GM12878 (cell line): ENCODE measurements around the gene TBC1D1.

ENCODE experiments used
- FOXM1 ChIP-seq: IDR thresholded peaks from 2 replicates; pipeline ENCODE4 v1.6.1; 2012; ENCODE audit warnings: low read depth, mild to moderate bottlenecking, inconsistent platforms, low read length, moderate library complexity
- JUND ChIP-seq: IDR thresholded peaks from 2 replicates; pipeline ENCODE4 v1.6.1; 2012; ENCODE audit warnings: low read depth, mild to moderate bottlenecking, low read length, improper control_type of control experiment, moderate library complexity
- POLR2AphosphoS2 ChIP-seq: IDR thresholded peaks from 2 replicates; pipeline ENCODE4 v1.6.1; 2011; ENCODE audit warnings: low read depth, mild to moderate bottlenecking, low read length, improper control_type of control experiment, moderate library complexity
- SP1 ChIP-seq: IDR thresholded peaks from one replicate; pipeline ENCODE4 v1.6.1; 2011; ENCODE audit warnings: low read depth, low read length
- TF ChIP-seq, protein P1 (sequence below), 3 experiments: IDR thresholded peaks in 2 of 3; conservative IDR thresholded peaks in 1 of 3; 2 replicates each; pipeline ENCODE4 v1.5.1; 2011; ENCODE audit warnings: low read depth in 3 of 3, low read length in 3 of 3, mild to moderate bottlenecking in 3 of 3, control low read depth in 2 of 3, moderate library complexity in 2 of 3, inconsistent platforms in 1 of 3, mixed read lengths in 1 of 3; ENCODE audit not compliant: control insufficient read depth in 2 of 3, insufficient read depth in 1 of 3; ENCODE audit errors: extremely low read depth in 1 of 3

GRCh38 chr4:38111024-38111423 lies 220.1 kb downstream of the TBC1D1 start:
- TF ChIP-seq JUND (no peak), POLR2AphosphoS2 (no peak), FOXM1 (no peak), SP1 (no peak)
- TF ChIP-seq, protein P1, sequence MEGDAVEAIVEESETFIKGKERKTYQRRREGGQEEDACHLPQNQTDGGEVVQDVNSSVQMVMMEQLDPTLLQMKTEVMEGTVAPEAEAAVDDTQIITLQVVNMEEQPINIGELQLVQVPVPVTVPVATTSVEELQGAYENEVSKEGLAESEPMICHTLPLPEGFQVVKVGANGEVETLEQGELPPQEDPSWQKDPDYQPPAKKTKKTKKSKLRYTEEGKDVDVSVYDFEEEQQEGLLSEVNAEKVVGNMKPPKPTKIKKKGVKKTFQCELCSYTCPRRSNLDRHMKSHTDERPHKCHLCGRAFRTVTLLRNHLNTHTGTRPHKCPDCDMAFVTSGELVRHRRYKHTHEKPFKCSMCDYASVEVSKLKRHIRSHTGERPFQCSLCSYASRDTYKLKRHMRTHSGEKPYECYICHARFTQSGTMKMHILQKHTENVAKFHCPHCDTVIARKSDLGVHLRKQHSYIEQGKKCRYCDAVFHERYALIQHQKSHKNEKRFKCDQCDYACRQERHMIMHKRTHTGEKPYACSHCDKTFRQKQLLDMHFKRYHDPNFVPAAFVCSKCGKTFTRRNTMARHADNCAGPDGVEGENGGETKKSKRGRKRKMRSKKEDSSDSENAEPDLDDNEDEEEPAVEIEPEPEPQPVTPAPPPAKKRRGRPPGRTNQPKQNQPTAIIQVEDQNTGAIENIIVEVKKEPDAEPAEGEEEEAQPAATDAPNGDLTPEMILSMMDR (IDR thresholded peaks at IDR 0.05 in 2 of 3, conservative IDR thresholded peaks at IDR 0.05 in 1 of 3; ENCODE audit: control insufficient read depth in 2 of 3, extremely low read depth in 1 of 3, insufficient read depth in 1 of 3, low read depth in 3 of 3, low read length in 3 of 3), result no peak
